Activated T-cell treated with anti-CD3 and anti-CD28 coated beads, Interleukin-2, amount 50 U/mL, for 72 hours (primary cell): Measurements from ENCODE around the gene SLC13A2. TPM values are rescaled to one million over a fixed set of nuclear protein-coding genes. Genes with fewer than 3 reads are reported as not detected.

ENCODE experiments used
- ATAC-seq, 2 donors: fragments of 150-1000 bp; cut with Tn5 transposase; replicated peaks in 1 of 2; 2 replicates each; pipeline ENCODE4 v1.10.0; 2021; ENCODE audit warnings: moderate library complexity in 2 of 2, mild to moderate bottlenecking in 1 of 2
- DNase-seq, 2 donors: peaks; one replicate each; pipeline ENCODE4 v3.0.0; 2021 to 2022; ENCODE audit warnings: mixed read lengths in 1 of 2
- H3K27ac Mint-ChIP-seq: one replicate; pipeline ENCODE4 v1.8.0; 2022; ENCODE audit warnings: mild to moderate bottlenecking, moderate library complexity, mixed read lengths
- H3K27me3 Mint-ChIP-seq: one replicate; pipeline ENCODE4 v1.8.0; 2022; ENCODE audit warnings: low read depth, mixed read lengths
- H3K36me3 Mint-ChIP-seq, 2 donors: one replicate each; pipeline ENCODE4 v1.8.0; 2022; ENCODE audit warnings: mixed read lengths in 2 of 2, mild to moderate bottlenecking in 1 of 2; ENCODE audit not compliant: insufficient read depth in 2 of 2
- H3K4me1 Mint-ChIP-seq: one replicate; pipeline ENCODE4 v1.8.0; 2022; ENCODE audit warnings: low read depth, mixed read lengths
- H3K4me3 Mint-ChIP-seq, 2 donors: one replicate each; pipeline ENCODE4 v1.8.0; 2022; ENCODE audit warnings: mild to moderate bottlenecking in 2 of 2, mixed read lengths in 2 of 2, moderate library complexity in 2 of 2
- H3K9me3 Mint-ChIP-seq, 2 donors: one replicate each; pipeline ENCODE4 v1.8.0; 2022; ENCODE audit warnings: mixed read lengths in 2 of 2
- total RNA-seq, 2 donors: library from RNA; stranded (reverse); gene quantifications; one replicate each; pipeline ENCODE4 v1.2.3, GENCODE V29; 2022

SLC13A2 gene
- total RNA-seq, 2 donors from 2014 or later = not detected

GRCh38 chr17:28532050-28532960, 58.9 kb downstream of the SLC13A2 start:
- Mint-ChIP-seq H3K27ac (no peak overlapping the region), H3K4me1 (no peaks in the 10 kb centered on the region), H3K4me3 (no peak overlapping the region), H3K9me3 (no peaks in the 10 kb centered on the region), H3K27me3 (no peaks in the 10 kb centered on the region), H3K36me3 (no peaks in the 10 kb centered on the region)
- no peak for DNase-seq
- no peak for ATAC-seq

DNA sequence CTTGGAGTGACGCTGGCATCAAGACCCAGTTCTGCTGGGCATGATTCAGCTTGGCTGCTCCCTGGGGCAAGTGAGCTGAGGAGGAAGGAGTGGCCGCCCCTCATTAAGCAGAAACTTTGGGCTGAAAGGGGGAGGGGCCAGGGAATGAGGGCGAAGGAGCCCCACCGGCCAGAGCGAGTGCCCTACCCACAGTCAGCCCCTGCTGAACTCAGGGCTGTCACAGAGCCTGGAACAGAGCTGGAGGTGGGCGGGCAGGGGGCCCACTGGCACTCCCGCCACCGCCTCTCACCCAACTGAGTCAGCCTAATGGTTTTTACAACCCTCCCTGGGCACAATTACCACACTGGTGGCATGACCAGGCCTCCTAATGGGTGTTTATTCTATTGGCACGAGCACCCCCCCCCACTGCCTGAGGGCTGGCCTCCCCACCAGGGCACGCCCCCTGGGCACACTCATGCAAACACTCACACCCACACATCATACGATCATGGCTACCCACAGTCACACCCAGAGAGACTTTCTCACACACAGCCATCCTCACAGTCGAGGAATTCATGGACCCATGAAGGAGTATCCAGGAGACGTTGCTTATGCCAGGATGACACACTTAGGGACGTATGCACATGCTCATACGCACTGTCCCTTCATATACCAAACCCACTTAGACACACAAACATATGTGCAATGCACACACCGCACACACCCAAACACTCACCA, 59.8 kb downstream of the SLC13A2 start:
- no peak overlapping the region for H3K4me3 Mint-ChIP-seq
- no peak overlapping the region for H3K27ac Mint-ChIP-seq
- no peaks in the 10 kb centered on the region for H3K9me3 Mint-ChIP-seq
- H3K4me1 Mint-ChIP-seq = no peaks in the 10 kb centered on the region
- DNase-seq = no peak
- no peaks in the 10 kb centered on the region for H3K27me3 Mint-ChIP-seq
- H3K36me3 Mint-ChIP-seq = no peaks in the 10 kb centered on the region
- ATAC-seq = no peak

GRCh38 chr17:28534740-28535375, 61.4 kb downstream of the SLC13A2 start:
- H3K4me1 Mint-ChIP-seq = no peaks in the 10 kb centered on the region
- H3K36me3 Mint-ChIP-seq = no peaks in the 10 kb centered on the region
- ATAC-seq (no peak), DNase-seq (no peak)
- no peaks in the 10 kb centered on the region for H3K27me3 Mint-ChIP-seq
- H3K27ac Mint-ChIP-seq = no peak overlapping the region
- H3K4me3 Mint-ChIP-seq = no peak overlapping the region
- no peaks in the 10 kb centered on the region for H3K9me3 Mint-ChIP-seq

DNA sequence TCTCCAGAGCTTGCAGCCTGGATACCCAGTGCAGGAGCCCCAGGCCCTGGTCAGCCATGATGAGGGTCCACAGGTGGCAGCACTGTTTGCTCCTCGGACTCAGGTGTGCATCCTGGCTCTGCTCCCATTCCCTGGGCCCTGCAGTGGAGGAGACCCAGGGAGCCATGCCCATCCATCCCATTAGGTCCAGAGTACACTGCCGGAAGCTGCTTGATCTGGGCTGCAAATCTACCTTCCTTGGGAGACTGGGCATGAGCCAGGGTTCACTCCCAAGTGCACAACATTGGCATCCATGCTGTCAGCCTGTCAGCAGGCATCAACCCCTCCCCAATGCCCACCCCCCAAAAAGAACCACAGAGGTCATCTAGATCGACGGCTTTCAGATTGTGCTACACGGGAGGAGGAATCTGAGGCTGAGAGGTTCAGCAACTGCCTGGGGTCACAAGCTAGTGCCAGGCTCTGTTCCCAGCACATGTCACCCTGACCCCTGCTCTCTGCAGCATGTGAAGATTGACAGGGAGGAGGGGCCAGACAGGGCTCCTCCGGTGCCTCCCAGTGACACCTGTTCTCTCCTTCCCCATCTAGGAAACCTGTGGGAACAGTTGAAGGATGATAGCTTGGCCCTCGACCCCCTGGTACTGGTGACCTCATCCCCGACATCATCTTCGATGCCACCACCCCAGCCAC, 63.2 kb downstream of the SLC13A2 start:
- H3K27me3 Mint-ChIP-seq = no peaks in the 10 kb centered on the region
- no peak overlapping the region for H3K27ac Mint-ChIP-seq
- ATAC-seq = no peak

DNA sequence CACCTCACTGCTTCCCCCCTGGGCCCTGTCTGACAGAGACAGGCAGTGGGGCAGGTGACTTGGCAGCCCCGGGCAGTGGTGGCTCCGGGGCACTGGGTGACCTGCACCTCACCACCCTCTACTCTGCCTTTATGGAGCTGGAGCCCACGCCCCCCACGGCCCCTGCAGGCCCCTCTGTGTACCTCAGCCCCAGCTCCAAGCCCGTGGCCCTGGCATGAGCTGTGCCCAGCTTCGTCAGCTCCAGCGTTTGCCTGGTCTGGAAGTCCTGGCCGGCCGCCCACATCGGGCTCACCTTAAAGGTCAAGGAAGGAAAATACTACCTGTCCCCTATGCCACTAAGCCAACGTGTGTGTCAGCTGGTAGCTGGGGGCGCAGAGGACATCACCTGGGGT, 63.8 kb downstream of the SLC13A2 start:
- Mint-ChIP-seq H3K27me3 (no peaks in the 10 kb centered on the region), H3K4me3 (no peak overlapping the region), H3K27ac (no peak overlapping the region), H3K4me1 (no peaks in the 10 kb centered on the region), H3K36me3 (no peaks in the 10 kb centered on the region), H3K9me3 (no peaks in the 10 kb centered on the region)
- no peak for DNase-seq
- no peak for ATAC-seq

More for the DNA sequence above, 63.2 kb downstream of the SLC13A2 start:
- Mint-ChIP-seq H3K9me3 (no peaks in the 10 kb centered on the region), H3K36me3 (no peaks in the 10 kb centered on the region), H3K4me3 (no peak overlapping the region), H3K4me1 (no peaks in the 10 kb centered on the region)
- no peak for DNase-seq

GRCh38 chr17:28538296-28538895, 65.0 kb downstream of the SLC13A2 start:
- Mint-ChIP-seq H3K27me3 (no peaks in the 10 kb centered on the region), H3K4me1 (no peaks in the 10 kb centered on the region), H3K36me3 (no peaks in the 10 kb centered on the region), H3K4me3 (no peak overlapping the region), H3K9me3 (no peaks in the 10 kb centered on the region), H3K27ac (no peak overlapping the region)
- DNase-seq (no peak), ATAC-seq (no peak)

DNA sequence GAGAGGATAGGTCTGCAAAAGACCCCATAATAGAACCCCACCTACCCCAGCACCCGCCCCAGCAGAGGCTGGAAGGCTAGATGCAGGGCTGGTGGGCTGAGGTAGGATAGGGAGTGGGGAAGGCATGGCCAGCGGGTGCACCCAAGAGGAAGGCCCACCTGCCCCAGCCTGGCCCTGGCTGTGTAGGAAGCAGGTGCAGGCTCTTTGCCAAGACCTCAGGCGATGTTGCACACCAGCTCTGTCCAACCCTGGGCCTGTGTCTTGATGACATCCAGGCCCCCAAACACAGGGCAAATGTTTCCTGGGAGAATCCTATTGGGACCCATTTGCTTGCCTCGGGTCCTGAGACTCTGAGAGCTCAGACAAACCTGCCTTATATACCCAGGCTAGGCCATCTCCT, 66.8 kb downstream of the SLC13A2 start:
- Mint-ChIP-seq H3K36me3 (no peaks in the 10 kb centered on the region), H3K4me3 (no peak overlapping the region), H3K27me3 (no peaks in the 10 kb centered on the region), H3K4me1 (no peaks in the 10 kb centered on the region), H3K27ac (no peak overlapping the region), H3K9me3 (no peaks in the 10 kb centered on the region)
- no peak for DNase-seq
- peak in 1 of 2 donors; percentile 10 for ATAC-seq

- Mint-ChIP-seq H3K9me3 (no peaks in the 10 kb centered on the region), H3K36me3 (no peaks in the 10 kb centered on the region), H3K27me3 (no peaks in the 10 kb centered on the region), H3K4me1 (no peaks in the 10 kb centered on the region), H3K4me3 (no peak overlapping the region), H3K27ac (no peak overlapping the region)
- no peak for ATAC-seq
- DNase-seq = no peak
Measured at GRCh38 chr17:28541439-28541838, 68.0 kb downstream of the SLC13A2 start.

DNA sequence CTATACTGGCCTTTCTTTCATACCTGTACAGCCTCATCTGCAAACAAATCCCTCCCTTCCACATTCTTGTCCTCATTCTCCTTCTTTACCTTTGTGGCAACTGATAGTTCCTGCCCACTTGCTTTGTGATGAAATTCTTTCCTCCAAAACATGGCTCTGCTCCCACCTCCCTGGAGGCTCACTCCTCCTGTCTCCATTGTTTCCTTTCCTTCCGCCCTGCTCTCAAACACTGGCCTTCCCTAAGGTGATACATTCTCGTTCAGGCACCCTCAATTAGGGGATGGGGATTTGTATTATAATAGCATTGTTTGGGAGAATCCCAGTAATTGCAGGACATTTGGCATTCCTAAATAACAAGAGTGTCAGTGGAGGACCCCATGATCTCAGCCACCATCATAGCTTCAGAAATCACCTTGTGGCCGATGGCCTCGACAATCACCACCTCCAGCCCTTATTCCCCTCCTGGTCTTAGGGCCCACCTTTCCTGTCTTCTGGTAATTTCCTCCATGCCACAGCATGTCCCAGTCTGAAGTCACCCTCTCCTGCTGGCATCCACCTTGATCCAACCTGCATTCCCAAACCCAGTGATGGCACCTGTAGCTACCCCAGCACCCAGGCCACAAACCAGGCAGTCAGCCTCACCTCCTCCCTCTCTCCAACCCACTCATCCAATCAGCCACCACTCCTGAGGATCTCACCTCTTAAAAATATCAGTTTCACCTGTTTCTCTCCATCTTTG, 71.1 kb downstream of the SLC13A2 start:
- no peaks in the 10 kb centered on the region for H3K9me3 Mint-ChIP-seq
- no peaks in the 10 kb centered on the region for H3K27me3 Mint-ChIP-seq
- no peak overlapping the region for H3K4me3 Mint-ChIP-seq
- H3K27ac Mint-ChIP-seq = no peak overlapping the region
- ATAC-seq (no peak), DNase-seq (no peak)
- peaks cover 17% of the 10 kb centered on the region for H3K4me1 Mint-ChIP-seq
- H3K36me3 Mint-ChIP-seq = no peaks in the 10 kb centered on the region

- H3K36me3 Mint-ChIP-seq = no peaks in the 10 kb centered on the region
- no peaks in the 10 kb centered on the region for H3K27me3 Mint-ChIP-seq
- DNase-seq = no peak
- no peak for ATAC-seq
- H3K4me1 Mint-ChIP-seq = peaks cover 22% of the 10 kb centered on the region
- H3K9me3 Mint-ChIP-seq = no peaks in the 10 kb centered on the region
- H3K27ac Mint-ChIP-seq = peak overlapping the region; percentile 4
- H3K4me3 Mint-ChIP-seq = no peak overlapping the region
Measured at GRCh38 chr17:28545141-28545503, 71.7 kb downstream of the SLC13A2 start.

GRCh38 chr17:28545787-28546415, 72.5 kb downstream of the SLC13A2 start:
- H3K27me3 Mint-ChIP-seq = no peaks in the 10 kb centered on the region
- no peak overlapping the region for H3K4me3 Mint-ChIP-seq
- H3K36me3 Mint-ChIP-seq = no peaks in the 10 kb centered on the region
- ATAC-seq (no peak), DNase-seq (no peak)
- peaks cover 30% of the 10 kb centered on the region for H3K4me1 Mint-ChIP-seq
- no peaks in the 10 kb centered on the region for H3K9me3 Mint-ChIP-seq
- no peak overlapping the region for H3K27ac Mint-ChIP-seq
